ENCODE measurements around the gene GPS1.

Gene GPS1

DNA sequence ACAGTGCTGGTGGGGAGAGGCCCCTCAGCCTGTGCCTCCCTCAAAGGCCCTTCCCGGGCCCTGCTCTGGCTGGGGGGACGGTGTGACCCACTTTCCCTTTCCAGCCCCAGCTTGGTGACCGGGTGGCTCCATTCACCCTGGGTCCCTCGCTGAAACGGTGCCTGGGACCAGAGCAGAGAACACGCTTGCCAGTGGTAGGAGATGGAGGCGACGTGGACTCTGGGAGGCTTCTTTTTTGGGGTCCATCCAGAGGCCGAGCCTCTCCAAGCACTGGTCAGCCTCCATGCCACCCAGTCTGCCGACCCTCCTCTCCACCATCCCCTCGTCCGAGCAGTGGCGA, 36.8 kb upstream of the GPS1 start:
- DNase-seq (ENCODE audit: low read depth): no peak

DNA sequence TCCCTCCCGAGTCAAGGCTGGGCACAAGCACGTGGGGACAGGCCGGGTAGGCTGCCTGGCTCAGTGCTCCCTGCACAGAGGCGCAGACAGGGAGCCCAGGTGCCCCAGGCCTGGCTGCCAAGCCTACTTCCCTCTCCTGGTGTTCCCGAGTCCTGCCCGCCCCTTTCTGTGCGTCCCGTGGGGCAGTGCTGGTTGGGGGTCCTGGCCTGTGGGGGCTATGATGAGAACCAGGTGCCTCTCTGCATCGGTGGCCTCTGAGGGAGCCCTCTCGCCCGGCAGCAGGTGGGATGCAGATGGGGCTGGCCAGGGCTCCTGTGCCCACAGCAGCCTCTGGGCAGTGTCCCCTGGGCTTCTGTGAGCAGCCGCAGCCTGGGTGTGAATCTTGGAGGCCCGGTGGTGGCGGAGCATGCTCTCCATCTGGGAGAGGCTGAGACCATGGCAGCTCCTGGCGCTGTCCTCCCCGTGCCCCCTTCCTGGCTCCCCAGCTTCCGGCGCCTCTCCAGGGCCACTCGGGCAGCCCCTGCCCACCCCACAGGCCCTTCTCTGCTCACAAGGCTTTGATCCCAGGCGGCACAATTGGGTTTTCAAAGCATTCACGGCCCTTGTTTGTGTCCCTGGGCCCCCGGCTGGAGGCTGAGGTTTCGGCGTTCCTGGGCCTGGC, 36.3 kb upstream of the GPS1 start:
- DNase-seq (ENCODE audit: low read depth): no peak

DNA sequence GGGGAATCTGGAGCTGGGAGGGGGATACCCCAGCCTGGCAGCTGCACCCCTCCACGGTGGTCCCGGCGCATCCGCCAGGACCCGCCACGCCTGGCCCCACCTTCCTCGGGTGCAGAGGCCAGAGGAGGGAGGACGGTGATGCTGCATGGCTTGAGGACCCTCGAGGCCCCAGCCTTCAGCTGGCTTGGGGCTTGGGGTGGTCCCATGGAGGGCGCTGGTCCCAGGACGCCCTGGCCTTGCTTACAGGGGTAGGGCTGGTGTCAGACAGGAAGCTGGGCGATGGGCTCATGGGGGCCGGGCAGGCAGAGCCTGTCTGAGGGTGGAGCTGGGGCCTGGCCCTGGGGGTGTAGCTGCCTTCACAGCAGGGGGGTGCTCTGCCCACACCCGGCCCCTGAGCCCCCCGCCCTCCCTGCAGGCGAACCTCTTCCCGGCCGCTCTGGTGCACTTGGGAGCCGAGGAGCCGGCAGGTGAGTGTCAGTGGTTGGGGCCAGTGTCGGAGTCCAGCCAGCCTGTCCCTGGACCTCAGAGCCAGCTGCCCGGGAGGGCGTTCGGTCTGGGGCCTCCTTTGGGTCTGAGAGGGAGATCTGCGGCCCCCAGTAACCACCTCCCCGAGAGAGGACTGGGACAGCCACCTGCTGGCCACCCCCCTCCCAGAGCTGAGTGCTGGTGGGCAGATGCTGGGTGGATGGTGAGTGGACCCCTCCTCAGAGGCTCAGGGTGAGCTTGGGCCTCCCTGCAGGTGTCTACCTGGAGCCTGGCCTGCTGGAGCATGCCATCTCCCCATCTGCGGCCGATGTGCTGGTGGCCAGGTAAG, 35.4 kb upstream of the GPS1 start:
- no peak for DNase-seq (ENCODE audit: low read depth)

DNA sequence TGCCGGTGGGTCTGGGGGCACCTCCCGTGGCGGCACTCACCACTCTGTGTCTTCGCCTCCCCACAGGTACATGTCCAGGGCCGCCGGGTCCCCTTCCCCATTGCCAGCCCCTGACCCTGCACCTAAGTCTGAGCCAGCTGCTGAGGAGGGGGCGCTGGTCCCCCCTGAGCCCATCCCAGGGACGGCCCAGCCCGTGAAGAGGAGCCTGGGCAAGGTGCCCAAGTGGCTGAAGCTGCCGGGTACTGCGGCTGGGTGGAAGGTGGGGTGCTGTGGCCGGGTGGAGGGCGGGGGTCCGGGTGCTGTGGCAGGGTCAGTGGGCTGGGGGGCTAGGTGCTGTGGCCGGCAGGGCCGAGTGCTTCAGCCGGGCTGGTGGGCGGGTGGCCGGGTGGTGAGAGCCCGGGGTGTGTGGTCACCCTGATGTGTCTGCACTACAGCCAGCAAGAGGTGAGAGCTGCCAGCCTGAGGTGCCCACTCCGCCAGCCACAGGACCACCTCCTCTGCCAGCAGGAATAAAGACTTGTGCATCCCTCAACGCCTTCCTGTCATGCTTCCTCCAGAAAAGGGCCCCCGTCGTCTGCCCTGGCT, 34.7 kb upstream of the GPS1 start:
- no peak for DNase-seq (ENCODE audit: low read depth)

DNA sequence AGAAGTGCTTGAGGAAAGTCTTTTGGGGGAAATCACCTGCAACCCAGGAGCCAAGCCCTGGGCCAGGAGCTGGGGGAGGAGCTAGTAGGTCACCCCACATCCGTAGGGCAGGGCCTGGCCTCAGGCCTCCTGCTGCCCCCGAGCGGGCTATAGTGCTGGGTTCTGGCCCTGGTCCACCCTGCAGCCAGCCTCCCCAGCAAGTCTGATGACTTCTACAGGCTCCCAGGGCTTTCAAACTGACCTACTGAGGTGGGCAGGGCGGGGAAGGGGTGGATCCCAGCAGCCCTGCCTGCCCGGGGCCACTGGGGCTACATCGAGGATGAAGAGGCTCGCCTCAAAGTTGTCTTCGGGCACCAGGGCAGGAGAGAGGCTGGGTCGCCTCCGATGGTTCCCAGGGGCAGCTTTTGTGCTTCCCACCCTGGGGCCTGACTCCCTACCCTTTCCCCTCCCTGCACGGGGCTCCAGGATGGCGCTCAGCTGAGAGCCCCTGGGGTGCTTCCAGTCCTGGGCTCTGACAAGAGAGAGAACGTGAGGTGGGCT, 34.0 kb upstream of the GPS1 start:
- no peak for DNase-seq (ENCODE audit: low read depth)

DNA sequence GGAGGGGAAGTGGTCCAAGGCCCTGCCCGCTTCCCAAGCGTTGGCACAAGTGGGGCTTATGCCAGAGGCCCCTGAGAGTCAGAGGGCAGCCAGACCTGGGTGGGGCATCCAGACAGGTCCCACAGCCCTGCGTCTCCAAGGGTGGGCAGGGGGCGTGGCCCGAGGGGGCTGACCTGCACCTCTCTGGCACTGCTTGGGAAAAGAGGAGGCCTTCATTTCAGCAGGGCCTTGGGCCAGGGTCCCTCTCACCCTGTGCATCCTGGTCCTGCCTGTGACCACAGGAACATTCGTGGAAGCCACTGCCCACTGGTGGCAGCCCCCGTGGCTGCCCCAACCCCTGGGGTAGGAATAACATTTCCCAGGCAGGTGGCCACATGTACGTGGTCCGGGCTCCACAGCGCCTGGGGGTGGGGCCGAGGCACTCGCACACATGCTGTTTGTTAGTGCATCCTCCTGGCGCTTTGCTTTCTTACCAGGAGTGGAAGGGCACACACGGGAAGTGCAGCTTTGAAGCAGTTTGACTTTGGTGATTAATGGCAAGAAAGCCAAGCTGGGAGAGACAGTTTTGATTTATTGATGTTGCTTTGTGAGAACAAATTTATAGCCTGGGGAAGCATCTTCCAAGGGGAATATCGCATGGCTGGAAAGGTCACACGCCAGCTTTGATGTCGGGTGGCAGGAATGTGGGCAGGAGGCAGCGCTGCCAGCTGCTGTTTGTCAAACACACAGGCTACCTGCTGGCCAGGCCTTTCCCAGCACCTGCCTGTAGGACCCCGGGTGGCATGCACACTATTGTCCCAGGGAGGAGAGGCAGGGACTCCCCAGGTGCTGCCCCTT, 33.3 kb upstream of the GPS1 start:
- DNase-seq (ENCODE audit: low read depth): no peak

DNA sequence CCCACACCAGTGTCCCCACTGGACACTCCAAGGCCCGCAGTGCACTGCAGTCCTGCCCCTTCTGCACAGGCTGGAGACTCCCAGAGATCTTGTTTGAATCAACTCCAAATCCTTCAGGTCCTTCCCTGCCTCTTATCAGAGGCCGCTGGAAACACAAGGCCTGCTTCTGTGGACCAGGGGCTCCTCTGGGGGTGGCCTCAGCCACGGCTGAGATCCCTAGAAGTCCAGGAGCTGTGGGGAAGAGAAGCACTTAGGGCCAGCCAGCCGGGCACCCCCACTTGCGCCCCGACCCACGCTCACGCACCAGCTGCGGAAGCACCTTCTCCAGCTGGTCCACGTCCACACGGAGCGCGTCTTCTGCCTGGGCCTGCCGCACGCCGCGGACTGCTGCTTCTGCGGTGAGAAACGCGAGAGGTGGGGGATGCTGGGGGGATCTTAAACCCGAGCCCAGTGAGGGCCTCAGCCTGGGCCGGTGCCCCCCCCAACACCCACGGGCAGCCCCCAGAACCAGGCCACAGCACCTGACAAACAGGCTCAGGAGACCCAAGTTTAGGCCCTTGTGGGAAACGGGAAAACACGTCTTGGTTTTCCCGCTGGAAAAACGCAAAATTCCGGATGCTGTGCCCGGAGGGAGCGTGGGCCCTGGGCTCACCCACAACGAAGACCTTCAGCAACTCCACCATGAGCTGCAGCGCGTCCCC, 32.6 kb upstream of the GPS1 start:
- no peak for DNase-seq (ENCODE audit: low read depth)

DNA sequence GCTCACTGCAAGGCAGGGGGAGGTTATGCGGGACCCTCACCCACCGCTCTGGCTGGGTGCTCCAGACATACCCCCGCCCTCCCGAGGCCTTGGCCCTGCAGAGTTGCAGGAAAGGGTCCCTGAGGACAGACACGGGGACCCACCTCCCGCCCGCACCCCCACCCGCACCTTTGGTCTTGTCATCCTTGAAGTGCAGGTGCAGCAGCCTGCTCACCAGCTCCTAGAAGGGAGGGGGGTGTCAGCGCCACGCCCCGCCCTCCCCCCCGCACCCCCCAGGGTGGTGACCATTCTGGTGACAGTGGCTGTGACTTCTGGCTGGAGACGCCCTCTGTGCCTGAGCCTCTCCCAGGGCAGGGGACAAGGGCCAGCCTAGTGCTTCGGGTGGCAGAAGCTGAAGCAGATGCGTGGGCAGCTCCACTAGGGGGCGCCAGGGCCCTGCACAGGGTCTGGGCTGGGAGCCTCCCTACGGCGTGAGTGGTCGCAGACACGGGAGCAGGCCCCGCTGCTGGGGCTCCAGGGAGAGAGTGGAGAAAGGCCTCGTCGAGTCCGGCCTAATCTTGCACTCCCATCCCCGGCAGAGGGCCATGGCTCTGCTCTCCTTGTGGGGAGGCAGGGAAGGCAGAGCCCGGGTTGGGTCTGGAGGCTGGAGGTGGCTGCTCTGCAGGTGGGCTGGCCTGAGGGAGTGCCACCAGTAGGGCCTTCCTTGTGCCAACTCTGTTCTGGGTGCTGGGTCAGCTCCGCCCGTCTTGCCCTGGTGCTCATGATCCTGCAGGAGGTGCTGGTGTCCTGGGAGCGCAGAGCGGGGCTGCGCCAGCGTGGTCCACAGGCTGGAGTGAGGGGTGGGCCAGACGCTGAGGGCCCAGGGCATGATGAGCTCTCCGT, 31.8 kb upstream of the GPS1 start:
- DNase-seq (ENCODE audit: low read depth): peak; percentile 62

DNA sequence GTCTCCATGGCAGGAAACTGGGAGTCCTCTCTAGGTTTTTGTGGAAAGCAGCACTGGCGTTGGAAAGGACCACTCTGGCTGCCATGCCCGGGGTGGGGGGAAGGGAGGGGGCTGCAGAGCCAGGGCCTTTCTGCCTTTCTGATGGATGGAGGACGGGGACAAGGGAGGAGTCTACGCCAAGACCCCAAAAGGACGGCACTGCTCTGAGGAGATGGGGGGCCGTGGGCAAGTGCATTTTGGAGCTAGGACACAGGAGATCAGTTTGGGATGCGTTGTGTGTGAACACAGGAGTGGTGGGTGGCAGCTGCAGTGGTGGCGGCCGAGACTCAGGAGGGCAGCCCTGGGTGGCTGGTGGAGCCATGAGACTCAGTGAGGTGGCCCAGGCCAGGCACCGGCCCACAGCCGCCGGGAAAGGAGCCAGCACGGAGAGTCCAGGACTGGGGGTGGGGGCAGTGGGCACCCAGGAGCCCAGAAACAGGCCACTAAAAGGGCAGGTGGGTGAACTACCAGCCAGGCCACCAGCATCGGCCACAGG, 31.1 kb upstream of the GPS1 start:
- DNase-seq (ENCODE audit: low read depth): no peak

DNA sequence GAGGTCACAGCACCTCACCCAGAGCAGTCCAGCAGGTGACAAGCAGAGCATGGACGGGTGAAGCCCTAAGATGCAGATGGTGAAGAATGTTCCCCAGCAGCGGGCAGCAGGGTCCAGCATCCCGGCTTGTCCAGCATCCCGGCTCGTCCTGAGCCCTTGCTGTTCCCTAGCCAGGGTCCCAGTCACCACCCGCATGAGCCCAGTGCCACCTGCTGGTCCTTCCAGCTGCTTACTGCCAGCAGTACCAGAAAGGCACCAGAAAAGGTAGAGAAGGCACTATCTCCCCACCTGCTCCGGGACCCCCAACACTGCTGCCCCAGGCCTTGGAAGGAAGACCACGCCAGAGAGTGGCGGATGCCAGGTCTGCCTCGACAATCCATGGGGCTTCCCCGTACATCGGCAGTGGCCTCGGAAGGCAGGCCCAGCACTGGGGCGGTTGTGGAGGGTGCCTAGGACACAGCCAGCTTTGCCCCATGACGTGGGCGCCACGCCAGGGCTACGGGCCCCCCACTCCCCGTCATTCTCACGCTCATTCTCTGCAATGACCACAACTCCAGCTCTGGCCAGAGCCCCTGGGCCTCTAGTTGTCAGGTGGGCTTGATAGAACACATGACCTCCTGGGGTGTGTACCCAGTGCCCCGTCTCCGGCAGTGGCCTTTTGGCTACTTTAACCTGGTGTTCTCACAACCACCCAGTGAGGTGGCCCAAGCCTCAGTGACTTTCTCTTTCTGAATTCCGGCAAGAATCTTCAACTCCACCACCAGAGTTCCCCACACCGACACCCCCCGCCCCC, 30.4 kb upstream of the GPS1 start:
- DNase-seq (ENCODE audit: low read depth): no peak

DNA sequence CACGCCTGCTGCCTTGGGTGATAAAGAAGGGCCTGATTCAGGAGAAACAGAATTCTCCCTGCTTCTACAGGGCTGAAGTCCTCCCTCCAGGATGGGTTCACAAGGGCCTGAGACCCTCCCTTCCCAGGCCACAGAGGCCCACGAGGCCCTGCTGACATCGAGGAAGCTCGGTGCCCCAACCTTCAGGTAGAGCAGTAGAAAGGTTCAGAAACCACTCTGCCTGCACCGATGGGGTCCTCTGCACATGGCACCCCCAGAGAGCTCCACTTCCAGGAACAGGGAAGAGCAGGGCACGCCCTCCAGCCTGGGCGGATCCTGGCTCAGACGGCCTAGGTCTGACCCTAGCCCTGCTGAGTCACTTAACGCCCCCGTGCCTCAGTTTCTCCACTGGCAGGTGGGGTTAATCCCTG, 29.8 kb upstream of the GPS1 start:
- no peak for DNase-seq (ENCODE audit: low read depth)

DNA sequence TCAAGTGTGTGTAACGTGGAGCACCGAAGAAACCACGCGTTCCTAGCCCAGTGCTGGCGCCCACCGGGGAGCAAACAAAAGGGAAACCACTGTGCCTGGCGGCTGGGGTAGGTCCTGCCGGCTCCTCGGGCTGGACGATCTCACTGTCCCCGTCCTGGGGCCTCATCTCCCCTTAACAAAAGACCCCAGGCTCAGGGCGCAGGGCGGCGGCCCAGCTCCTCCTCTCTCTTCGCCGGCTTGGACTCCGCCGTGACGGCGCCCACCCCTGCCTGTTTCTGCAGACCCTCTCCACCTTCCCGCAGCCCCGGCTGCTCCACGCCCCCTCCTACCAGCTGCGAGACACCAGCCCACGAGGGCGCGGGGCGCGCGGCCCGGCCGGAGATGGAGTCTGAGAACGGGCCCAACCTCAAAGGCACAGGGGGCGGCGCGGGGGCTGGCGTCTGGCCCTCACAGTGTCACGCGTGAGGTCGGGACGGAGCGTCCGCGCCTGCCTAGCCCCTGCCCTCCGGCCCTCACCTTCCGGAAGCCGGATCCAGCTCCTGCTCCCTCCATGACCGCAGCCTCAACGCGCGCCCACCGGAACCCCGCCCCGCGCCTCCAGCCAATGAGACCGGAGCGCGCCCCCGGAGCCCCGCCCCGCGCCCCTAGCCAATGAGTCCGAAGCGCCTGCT, 29.3 kb upstream of the GPS1 start, which contains the start of gene CENPX:
CENPX (minus strand) TSS at position 569 of the 671 bp plus-strand sequence; CDS start at position 552, 17 bp downstream.
- no peak for DNase-seq (ENCODE audit: low read depth)

DNA sequence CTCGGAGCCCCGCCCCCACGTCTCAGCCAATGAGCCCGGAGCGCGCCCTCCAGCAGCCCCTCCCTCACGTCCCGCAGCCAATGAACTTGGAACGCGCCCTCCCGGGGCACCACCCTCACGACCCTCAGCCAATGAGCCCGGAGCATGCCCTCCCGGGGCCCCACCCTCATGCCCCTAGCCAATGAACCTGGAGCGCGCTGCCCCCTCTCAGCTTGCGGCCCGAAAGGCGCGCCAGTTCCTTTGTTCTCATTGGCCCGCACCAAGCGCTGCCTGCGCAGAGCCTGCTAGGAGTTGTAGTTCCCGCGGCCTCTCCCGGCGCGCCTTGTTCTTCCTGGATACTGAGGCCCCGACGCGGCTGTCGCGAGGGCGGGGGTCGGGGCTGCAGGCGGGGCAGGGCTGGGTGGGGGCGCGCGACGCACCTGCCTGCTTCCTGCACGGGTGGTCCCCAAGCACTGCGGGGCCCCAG, 28.7 kb upstream of the GPS1 start, which contains the start of gene LRRC45:
LRRC45 (plus strand) TSS at position 325 of the 466 bp plus-strand sequence. CDS start 339 bp downstream, outside the sequence.
- peak; percentile 97 for DNase-seq (ENCODE audit: low read depth)

DNA sequence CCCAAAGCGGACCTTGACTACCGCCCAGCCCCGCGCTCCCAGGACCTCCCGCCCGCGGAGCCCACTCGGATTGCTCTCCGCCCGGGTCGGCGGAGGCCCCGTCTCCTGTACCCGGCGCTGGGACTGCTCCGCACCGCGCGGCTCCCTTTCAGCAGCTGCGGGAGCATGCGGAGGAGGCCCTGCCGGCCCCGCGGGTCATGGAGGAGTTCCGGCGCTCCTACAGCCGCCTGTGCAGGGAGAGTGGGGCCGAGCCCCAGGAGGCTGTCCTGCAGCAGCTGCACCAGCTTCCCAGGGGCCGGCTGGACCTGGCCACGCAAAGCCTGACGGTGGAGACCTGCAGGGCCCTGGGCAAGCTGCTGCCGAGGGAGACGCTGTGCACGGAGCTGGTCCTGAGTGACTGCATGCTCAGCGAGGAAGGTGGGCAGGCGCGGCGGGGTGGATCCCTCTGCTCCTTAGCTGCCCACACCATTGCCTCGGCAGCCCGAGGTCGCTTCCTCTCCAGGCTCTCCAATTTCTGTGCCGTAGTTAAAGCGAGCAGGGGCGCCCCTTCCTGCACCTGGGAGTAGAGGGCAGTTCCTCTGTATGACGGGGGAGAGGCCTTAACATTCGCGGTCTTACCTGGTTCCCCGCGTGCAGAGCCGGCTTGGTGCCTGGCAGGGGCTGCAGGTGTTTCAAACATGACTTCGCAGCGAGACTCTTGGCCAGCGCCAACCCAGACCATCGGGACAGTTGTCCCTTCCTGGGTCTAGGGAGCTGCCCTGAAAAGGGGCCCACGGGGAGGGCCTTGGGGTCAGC, 28.1 kb upstream of the GPS1 start:
- no peak for DNase-seq (ENCODE audit: low read depth)

DNA sequence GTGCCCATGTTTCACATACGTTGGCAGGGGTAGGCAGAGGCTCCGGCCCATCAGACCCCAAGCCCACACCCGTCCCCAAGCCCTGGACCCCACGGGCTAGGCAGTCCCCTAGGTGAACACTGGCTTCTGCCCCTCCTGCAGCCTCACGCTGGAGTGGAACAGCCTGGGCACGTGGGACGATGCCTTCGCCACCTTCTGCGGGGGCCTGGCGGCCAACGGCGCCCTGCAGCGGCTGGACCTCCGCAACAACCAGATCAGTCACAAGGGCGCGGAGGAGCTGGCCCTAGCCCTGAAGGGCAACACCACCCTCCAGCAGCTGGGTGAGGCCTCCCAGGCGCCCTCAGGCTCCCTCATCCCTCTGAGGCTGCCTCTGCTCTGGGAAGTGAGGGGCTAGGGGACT, 26.8 kb upstream of the GPS1 start:
- DNase-seq (ENCODE audit: low read depth): no peak

DNA sequence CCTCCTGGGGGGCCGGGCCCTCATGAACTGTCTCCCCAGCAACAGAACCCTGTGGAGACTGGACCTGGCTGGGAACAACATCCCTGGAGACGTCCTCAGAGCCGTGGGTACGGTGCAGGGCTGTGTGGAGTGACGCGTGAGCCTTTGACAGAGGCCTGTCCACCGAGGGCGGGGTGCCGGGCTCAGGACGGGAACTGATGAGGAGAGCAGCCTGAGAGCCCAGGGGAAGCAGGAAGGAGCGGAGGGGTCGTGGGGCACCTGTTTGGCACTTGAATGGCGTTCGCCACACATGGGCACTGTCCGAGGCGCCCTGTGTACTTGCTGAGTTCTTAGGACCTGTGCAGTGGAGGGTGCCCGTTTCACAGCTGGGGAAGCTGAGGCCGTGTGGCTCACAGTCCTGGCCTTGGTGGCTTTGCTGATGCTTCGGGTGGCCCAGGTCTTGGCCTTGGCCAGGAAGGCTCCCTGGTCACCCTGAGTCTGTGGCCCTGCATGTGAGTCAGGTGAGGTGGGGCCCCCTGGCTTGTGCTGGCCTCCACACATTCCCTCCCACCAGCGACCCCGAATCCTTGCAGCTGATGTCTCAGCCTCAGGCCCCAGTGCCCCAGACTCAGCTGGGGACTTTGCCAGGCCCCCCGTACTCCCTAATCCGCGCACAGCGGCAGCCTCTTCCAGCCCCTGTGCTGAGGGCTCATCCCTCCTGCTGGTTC, 26.1 kb upstream of the GPS1 start:
- no peak for DNase-seq (ENCODE audit: low read depth)

DNA sequence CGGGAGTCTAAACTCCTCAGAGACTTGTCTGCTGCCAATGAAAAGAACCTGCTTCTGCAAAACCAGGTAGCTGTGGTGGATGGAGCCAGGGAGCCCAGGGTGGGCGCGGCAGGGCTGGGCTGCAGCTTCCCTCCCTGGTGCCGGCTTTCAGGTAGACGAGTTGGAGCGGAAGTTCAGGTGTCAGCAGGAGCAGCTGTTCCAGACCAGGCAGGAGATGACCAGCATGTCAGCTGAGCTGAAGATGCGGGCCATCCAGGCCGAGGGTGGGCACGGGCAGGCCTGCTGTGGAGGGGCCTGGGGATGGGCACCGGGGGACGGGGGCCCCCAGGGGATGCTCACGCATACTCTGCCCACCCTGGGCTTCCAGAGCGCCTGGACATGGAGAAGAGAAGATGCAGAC, 23.5 kb upstream of the GPS1 start:
- no peak for DNase-seq (ENCODE audit: low read depth)
